Keratinocyte (primary cell): Measurements from ENCODE around the gene NRBF2.

ENCODE experiments used
- CTCF ChIP-seq, 3 experiments: IDR thresholded peaks in 1 of 3; conservative IDR thresholded peaks in 1 of 3; optimal IDR thresholded peaks in 1 of 3; 2 replicates in 2 of 3; 3 replicates in 1 of 3; pipeline versions ENCODE3 to v1.5.1; 2011; ENCODE audit warnings: low read length in 3 of 3, mild to moderate bottlenecking in 3 of 3, moderate library complexity in 2 of 3, control low read depth in 1 of 3, inconsistent platforms in 1 of 3; ENCODE audit not compliant: insufficient read depth in 2 of 3; ENCODE audit errors: extremely low read depth in 1 of 3
- EZH2 ChIP-seq: IDR thresholded peaks from one replicate; pipeline ENCODE4 v1.6.1; 2012; ENCODE audit warnings: inconsistent platforms, mild to moderate bottlenecking, low read length, moderate library complexity

- no peak for TF ChIP-seq CTCF (optimal IDR thresholded peaks at IDR 0.05 in 1 of 3, IDR thresholded peaks at IDR 0.05 in 1 of 3, conservative IDR thresholded peaks at IDR 0.05 in 1 of 3; ENCODE audit: extremely low read depth in 1 of 3, insufficient read depth in 2 of 3, low read length in 3 of 3)
- TF ChIP-seq EZH2: no peak
Measured at GRCh38 chr10:63165249-63165648, 32.1 kb downstream of the NRBF2 start.
